Mammary epithelial cell (primary cell): ENCODE data around the gene MOB3A.

Source experiments
- EZH2 ChIP-seq: IDR thresholded peaks from 2 replicates; pipeline ENCODE4 v1.6.1; 2012; ENCODE audit warnings: low read length, inconsistent platforms, borderline replicate concordance
- TF ChIP-seq, protein P1 (sequence below), 2 donors: IDR thresholded peaks in 1 of 2; conservative IDR thresholded peaks in 1 of 2; 2 replicates each; pipeline ENCODE4 v1.5.1; 2011 to 2012; ENCODE audit warnings: inconsistent platforms in 2 of 2, low read length in 2 of 2, mild to moderate bottlenecking in 2 of 2, control low read depth in 1 of 2, low read depth in 1 of 2; ENCODE audit not compliant: insufficient read depth in 1 of 2; ENCODE audit errors: extremely low read depth in 1 of 2

DNA sequence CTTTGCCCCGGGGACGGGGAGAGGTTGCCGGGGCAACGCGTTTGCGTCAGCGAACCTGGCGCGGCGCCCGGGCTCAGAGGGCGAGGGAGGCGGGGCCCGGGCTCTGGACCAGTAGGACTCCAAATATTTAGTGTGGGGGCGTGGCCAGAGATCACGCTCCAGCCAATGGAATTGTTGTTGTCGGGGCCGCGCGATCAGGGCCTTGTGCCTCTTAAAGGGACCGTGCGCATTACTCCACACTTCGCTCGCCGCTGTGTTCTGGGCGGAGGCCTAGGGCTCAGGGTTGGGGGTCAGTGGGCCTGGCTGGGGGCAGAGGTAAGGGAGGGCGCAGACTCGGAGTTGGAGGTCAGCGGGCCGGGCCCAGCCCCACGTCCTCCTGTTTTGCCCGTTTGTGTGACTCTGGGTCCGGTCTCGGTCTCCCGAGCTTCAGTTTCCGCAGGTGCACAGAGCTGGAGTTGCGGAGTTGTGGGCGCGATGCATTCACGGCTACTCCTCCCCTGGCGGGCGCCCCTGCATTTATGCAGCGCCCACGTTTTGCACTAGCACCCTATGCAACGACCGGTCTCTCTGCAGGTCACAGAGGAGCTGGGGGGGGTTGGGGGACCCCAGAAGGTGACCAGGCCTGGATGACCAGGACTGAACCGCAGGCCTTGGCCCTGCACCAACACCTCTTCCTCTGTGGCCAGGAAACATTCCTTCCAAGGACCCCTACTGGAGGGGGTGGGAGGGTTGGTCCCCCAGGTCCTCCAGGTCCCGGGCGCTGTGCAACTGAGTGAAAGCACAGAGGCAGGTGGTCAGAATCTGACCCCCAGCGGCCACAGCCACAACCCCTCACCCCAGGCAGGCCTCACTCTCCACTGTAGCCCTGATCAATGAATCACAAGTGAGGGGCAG, 34.4 kb downstream of the MOB3A start:
- TF ChIP-seq, protein P1, sequence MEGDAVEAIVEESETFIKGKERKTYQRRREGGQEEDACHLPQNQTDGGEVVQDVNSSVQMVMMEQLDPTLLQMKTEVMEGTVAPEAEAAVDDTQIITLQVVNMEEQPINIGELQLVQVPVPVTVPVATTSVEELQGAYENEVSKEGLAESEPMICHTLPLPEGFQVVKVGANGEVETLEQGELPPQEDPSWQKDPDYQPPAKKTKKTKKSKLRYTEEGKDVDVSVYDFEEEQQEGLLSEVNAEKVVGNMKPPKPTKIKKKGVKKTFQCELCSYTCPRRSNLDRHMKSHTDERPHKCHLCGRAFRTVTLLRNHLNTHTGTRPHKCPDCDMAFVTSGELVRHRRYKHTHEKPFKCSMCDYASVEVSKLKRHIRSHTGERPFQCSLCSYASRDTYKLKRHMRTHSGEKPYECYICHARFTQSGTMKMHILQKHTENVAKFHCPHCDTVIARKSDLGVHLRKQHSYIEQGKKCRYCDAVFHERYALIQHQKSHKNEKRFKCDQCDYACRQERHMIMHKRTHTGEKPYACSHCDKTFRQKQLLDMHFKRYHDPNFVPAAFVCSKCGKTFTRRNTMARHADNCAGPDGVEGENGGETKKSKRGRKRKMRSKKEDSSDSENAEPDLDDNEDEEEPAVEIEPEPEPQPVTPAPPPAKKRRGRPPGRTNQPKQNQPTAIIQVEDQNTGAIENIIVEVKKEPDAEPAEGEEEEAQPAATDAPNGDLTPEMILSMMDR (conservative IDR thresholded peaks at IDR 0.05 in 1 of 2, IDR thresholded peaks at IDR 0.05 in 1 of 2; ENCODE audit: extremely low read depth in 1 of 2, insufficient read depth in 1 of 2, low read depth in 1 of 2, low read length in 2 of 2), result no peak
- TF ChIP-seq EZH2, result no peak
